ENCODE data around the gene FECH. TPM values are rescaled to one million over a fixed set of nuclear protein-coding genes. Genes with fewer than 3 reads are reported as not detected.

FECH gene
- total RNA-seq, 1 experiment from 2014 or later, result 17.1 TPM

GRCh38 chr18:57584444-57584843, 2.1 kb downstream of the FECH start:
- intact Hi-C loops (cut with micrococcal nuclease; ENCODE audit: unreplicated experiment), result no loop called here
- Mint-ChIP-seq H3K36me3 (ENCODE audit: insufficient read depth, unreplicated experiment) (peaks cover 5% of the 10 kb centered on the region), H3K4me1 (ENCODE audit: low read depth, unreplicated experiment) (peaks cover 6% of the 10 kb centered on the region), H3K4me3 (ENCODE audit: unreplicated experiment) (no peak overlapping the region), H3K27ac (ENCODE audit: unreplicated experiment) (no peak overlapping the region), H3K27me3 (ENCODE audit: insufficient read depth, unreplicated experiment) (no peaks in the 10 kb centered on the region), H3K9me3 (ENCODE audit: unreplicated experiment) (no peaks in the 10 kb centered on the region)
- POLR2A ChIA-PET, result no interaction called here
- CTCF ChIA-PET, result no interaction called here
- H3K4me1 ChIP-seq, result no peaks in the 10 kb centered on the region
- H3K4me3 ChIP-seq (ENCODE audit: low read depth, low read length), result no peak overlapping the region
- DNase-seq, result no peak
- H3K27me3 ChIP-seq (replicated peaks; ENCODE audit: control insufficient read depth, insufficient read depth, low read length), result no peaks in the 10 kb centered on the region
- no peaks in the 10 kb centered on the region for H3K9me3 ChIP-seq
- no peak for TF ChIP-seq CTCF (IDR thresholded peaks at IDR 0.05; ENCODE audit: insufficient read depth in 1 of 2, low read depth in 1 of 2, low read length in 1 of 2, severe bottlenecking in 1 of 2, unreplicated experiment in 1 of 2)
- no TSS peak for BruUV-seq (replicated peaks)
- no peaks in the 10 kb centered on the region for H3K36me3 ChIP-seq (ENCODE audit: control insufficient read depth, insufficient read depth, low read length)

- Mint-ChIP-seq H3K4me1 (ENCODE audit: low read depth, unreplicated experiment) (peaks cover 6% of the 10 kb centered on the region), H3K4me3 (ENCODE audit: unreplicated experiment) (no peak overlapping the region), H3K27ac (ENCODE audit: unreplicated experiment) (no peak overlapping the region), H3K36me3 (ENCODE audit: insufficient read depth, unreplicated experiment) (peaks cover 5% of the 10 kb centered on the region), H3K9me3 (ENCODE audit: unreplicated experiment) (no peaks in the 10 kb centered on the region), H3K27me3 (ENCODE audit: insufficient read depth, unreplicated experiment) (no peaks in the 10 kb centered on the region)
- Histone ChIP-seq H3K36me3 (ENCODE audit: control insufficient read depth, insufficient read depth, low read length) (no peaks in the 10 kb centered on the region), H3K9me3 (no peaks in the 10 kb centered on the region), H3K4me1 (no peaks in the 10 kb centered on the region), H3K27me3 (replicated peaks; ENCODE audit: control insufficient read depth, insufficient read depth, low read length) (no peaks in the 10 kb centered on the region), H3K4me3 (ENCODE audit: low read depth, low read length) (no peak overlapping the region)
- no peak for TF ChIP-seq CTCF (IDR thresholded peaks at IDR 0.05; ENCODE audit: insufficient read depth in 1 of 2, low read depth in 1 of 2, low read length in 1 of 2, severe bottlenecking in 1 of 2, unreplicated experiment in 1 of 2)
- BruUV-seq (replicated peaks), result no TSS peak
- intact Hi-C loops (cut with micrococcal nuclease; ENCODE audit: unreplicated experiment), result no loop called here
- no peak for DNase-seq
- ChIA-PET CTCF (no interaction called here), POLR2A (interaction anchor here (0.6 kb wide), 1 partner anchor 39 kb away, joined by 4 read pairs; the partner anchor contains the start of gene NARS1)
These were observed 3.1 kb downstream of the FECH start for GRCh38 chr18:57583297-57583835.

GRCh38 chr18:57581301-57581934, 5.1 kb downstream of the FECH start:
- Histone ChIP-seq H3K9me3 (no peaks in the 10 kb centered on the region), H3K27me3 (replicated peaks; ENCODE audit: control insufficient read depth, insufficient read depth, low read length) (no peaks in the 10 kb centered on the region), H3K36me3 (ENCODE audit: control insufficient read depth, insufficient read depth, low read length) (no peaks in the 10 kb centered on the region), H3K4me3 (ENCODE audit: low read depth, low read length) (no peak overlapping the region), H3K4me1 (no peaks in the 10 kb centered on the region)
- no TSS peak for BruUV-seq (replicated peaks)
- H3K27me3 Mint-ChIP-seq (ENCODE audit: insufficient read depth, unreplicated experiment), result no peaks in the 10 kb centered on the region
- no peak for DNase-seq
- peaks cover 6% of the 10 kb centered on the region for H3K4me1 Mint-ChIP-seq (ENCODE audit: low read depth, unreplicated experiment)
- peaks cover 3% of the 10 kb centered on the region for H3K36me3 Mint-ChIP-seq (ENCODE audit: insufficient read depth, unreplicated experiment)
- H3K27ac Mint-ChIP-seq (ENCODE audit: unreplicated experiment), result no peak overlapping the region
- H3K4me3 Mint-ChIP-seq (ENCODE audit: unreplicated experiment), result no peak overlapping the region
- POLR2A ChIA-PET, result no interaction called here
- CTCF ChIA-PET, result no interaction called here
- intact Hi-C loops (cut with micrococcal nuclease; ENCODE audit: unreplicated experiment), result no loop called here
- TF ChIP-seq CTCF (IDR thresholded peaks at IDR 0.05; ENCODE audit: insufficient read depth in 1 of 2, low read depth in 1 of 2, low read length in 1 of 2, severe bottlenecking in 1 of 2, unreplicated experiment in 1 of 2), result no peak
- no peaks in the 10 kb centered on the region for H3K9me3 Mint-ChIP-seq (ENCODE audit: unreplicated experiment)

Measured in Caco-2 (cell line).